Esophagus muscularis mucosa (tissue), 4 donors: ENCODE results near the gene RHBDD2. TPM values are rescaled to one million over a fixed set of nuclear protein-coding genes. Genes with fewer than 3 reads are reported as not detected.
"Not testable (repeated sequence)": the region's sequence is repeated elsewhere in the genome, so short reads cannot be mapped to it uniquely, and the experiment has no call there.

Experiments used
- DNase-seq: peaks from one replicate; pipeline ENCODE4 v3.0.0-alpha.2; 2017; ENCODE audit errors: extremely low spot score
- H3K27ac ChIP-seq, 4 donors: fragments of 200-600 bp; sonication (generic); replicated peaks in 1 of 4; 1 replicate in 3 of 4; 2 replicates in 1 of 4; pipeline ENCODE4 v1.5.1; 2016 to 2019; ENCODE audit warnings: mild to moderate bottlenecking in 1 of 4
- H3K27me3 ChIP-seq, 4 donors: fragments of 200-600 bp; sonication (generic); one replicate each; pipeline versions ENCODE4 v1.5.1 to v1.6.0; 2016 to 2019
- H3K36me3 ChIP-seq, 4 donors: fragments of 200-600 bp; sonication (generic); one replicate each; pipeline ENCODE4 v1.5.1; 2016 to 2019
- H3K4me1 ChIP-seq, 4 donors: fragments of 200-600 bp; sonication (generic); one replicate each; pipeline ENCODE4 v1.5.1; 2016 to 2019
- H3K4me3 ChIP-seq, 4 donors: fragments of 200-600 bp; sonication (generic); 1 replicate in 2 of 4; 2 replicates in 2 of 4; pipeline ENCODE4 v1.5.1; 2016 to 2019; ENCODE audit warnings: mild to moderate bottlenecking in 4 of 4, moderate library complexity in 1 of 4
- H3K9me3 ChIP-seq, 4 donors: fragments of 200-600 bp; sonication (generic); 1 replicate in 3 of 4; 2 replicates in 1 of 4; pipeline ENCODE4 v1.5.1; 2016 to 2019
- CTCF ChIP-seq, 3 experiments: fragments of 200-600 bp in 2 of 3; fragments of 450-650 bp in 1 of 3; sonication (generic) in 2 of 3; IDR thresholded peaks; one replicate each; pipeline ENCODE4 v1.5.1; 2017 to 2019; ENCODE audit warnings: antibody characterized with exemption in 3 of 3, mild to moderate bottlenecking in 2 of 3, moderate library complexity in 1 of 3
- EP300 ChIP-seq: sonication (generic); formaldehyde crosslinking; IDR thresholded peaks from one replicate; pipeline ENCODE4 v1.6.1; 2017; ENCODE audit warnings: antibody characterized with exemption
- POLR2A ChIP-seq: fragments of 450-650 bp; IDR thresholded peaks from one replicate; pipeline ENCODE4 v1.6.1; 2017; ENCODE audit warnings: antibody characterized with exemption, moderate library complexity, mild to moderate bottlenecking, low read depth
- POLR2AphosphoS5 ChIP-seq, 2 donors: sonication (generic); formaldehyde crosslinking; IDR thresholded peaks; one replicate each; pipeline ENCODE4 v1.6.1; 2017; ENCODE audit warnings: antibody characterized with exemption in 2 of 2
- WGBS: methylation state at CpG from one replicate; pipeline ENCODE4 v1.1.5; 2018; 5-methylcytosine and 5-hydroxymethylcytosine counted together
- intact Hi-C: fragments of 100-400 bp; cut with DNase I; formaldehyde crosslinking; loops from one replicate; pipeline ENCODE4 v1.15.1; 2023
- total RNA-seq, 4 donors: library from RNA; depleted of rRNA; stranded (reverse); fragments of >200 nt; gene quantifications; one replicate each; pipeline versions ENCODE4 v1.1.0 to v1.2.1, GENCODE V29; 2016

The RHBDD2 gene
- total RNA-seq, 4 donors from 2014 or later, result 19.1 to 40.2 (median 32.6) TPM

- no peaks in the 10 kb centered on the region for H3K9me3 ChIP-seq
- TF ChIP-seq POLR2AphosphoS5 (IDR thresholded peaks at IDR 0.05), result no peak
- TF ChIP-seq EP300, result no peak
- no peak for TF ChIP-seq POLR2A
- no peak for TF ChIP-seq CTCF (IDR thresholded peaks at IDR 0.05)
- H3K27me3 ChIP-seq, result no peaks in the 10 kb centered on the region
- H3K27ac ChIP-seq, result no peak overlapping the region
- intact Hi-C loops, result no loop called here
- DNase-seq, result no peak
- H3K36me3 ChIP-seq, result no peaks in the 10 kb centered on the region
- WGBS, result 94% methylated on average over 5 of the region's 5 CpGs
- H3K4me1 ChIP-seq, result peaks cover 0 to 14% (median 10%) of the 10 kb centered on the region in 4 donors
- no peak overlapping the region for H3K4me3 ChIP-seq
Measured at GRCh38 chr7:75844158-75844557, 34.7 kb upstream of the RHBDD2 start.

GRCh38 chr7:75845132-75845531 lies 33.7 kb upstream of the RHBDD2 start:
- H3K4me3 ChIP-seq, H3K27ac ChIP-seq, H3K9me3 ChIP-seq, H3K27me3 ChIP-seq, H3K36me3 ChIP-seq, DNase-seq, intact Hi-C loops: not testable (repeated sequence)
- H3K4me1 ChIP-seq, result peaks cover 0 to 14% (median 10%) of the 10 kb centered on the region in 4 donors
- 87% methylated on average over 6 of the region's 6 CpGs for WGBS

DNA sequence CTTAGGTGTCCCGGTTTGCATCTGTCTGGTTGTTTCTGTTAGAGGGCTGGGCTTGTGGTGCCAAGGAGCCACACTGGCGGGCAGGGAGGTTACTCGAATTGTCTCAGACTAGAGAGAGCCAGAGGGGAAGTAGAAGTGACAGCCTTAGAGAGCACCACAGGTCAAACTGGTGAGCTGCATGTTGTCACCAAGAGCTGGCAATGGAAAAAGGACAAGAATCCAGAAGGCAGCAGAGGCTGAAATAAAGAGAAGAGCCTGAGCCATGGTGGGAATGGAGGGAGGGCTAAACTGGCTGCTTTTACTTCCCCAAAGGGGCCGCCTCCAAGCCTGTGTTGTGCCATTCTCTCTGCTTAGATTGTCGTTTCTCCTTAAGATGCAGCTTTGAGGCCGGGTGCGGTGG lies 31.1 kb upstream of the RHBDD2 start:
- intact Hi-C loops, result no loop called here
- TF ChIP-seq POLR2A (no peak), POLR2AphosphoS5 (IDR thresholded peaks at IDR 0.05) (no peak), EP300 (no peak)
- Histone ChIP-seq H3K27ac (no peak overlapping the region), H3K9me3 (no peaks in the 10 kb centered on the region), H3K36me3 (no peaks in the 10 kb centered on the region), H3K27me3 (no peaks in the 10 kb centered on the region), H3K4me3 (no peak overlapping the region), H3K4me1 (peaks cover 0 to 7% (median 6%) of the 10 kb centered on the region in 4 donors)
- 75% methylated on average over 7 of the region's 7 CpGs for WGBS
- no peak for DNase-seq

DNA sequence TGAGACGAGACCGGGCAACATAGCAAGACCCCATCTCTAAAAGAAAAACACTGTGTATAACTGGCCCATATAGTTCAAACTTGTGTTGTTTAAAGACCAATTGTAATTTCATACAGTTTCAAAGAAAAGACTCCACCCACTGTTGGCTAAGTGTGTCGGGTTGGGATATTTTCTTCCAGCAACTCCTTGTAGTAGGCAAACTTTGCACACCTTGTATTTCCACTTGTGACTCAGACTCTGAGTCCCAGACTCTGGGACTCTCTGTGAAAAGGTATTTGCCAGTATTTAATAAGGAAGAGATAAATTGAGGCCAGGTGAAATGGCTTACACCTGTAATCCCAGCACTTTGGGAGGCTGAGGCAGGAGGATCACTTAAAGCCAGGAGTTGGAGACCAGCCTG lies 29.3 kb upstream of the RHBDD2 start:
- intact Hi-C loops, result no loop called here
- Histone ChIP-seq H3K27ac (no peak overlapping the region), H3K36me3 (no peaks in the 10 kb centered on the region), H3K4me1 (no peaks in the 10 kb centered on the region), H3K9me3 (no peaks in the 10 kb centered on the region), H3K4me3 (no peak overlapping the region), H3K27me3 (no peaks in the 10 kb centered on the region)
- DNase-seq, result no peak
- 71% methylated on average over 3 of the region's 3 CpGs for WGBS
- TF ChIP-seq POLR2A (no peak), EP300 (no peak), POLR2AphosphoS5 (IDR thresholded peaks at IDR 0.05) (no peak), CTCF (IDR thresholded peaks at IDR 0.05) (no peak)

DNA sequence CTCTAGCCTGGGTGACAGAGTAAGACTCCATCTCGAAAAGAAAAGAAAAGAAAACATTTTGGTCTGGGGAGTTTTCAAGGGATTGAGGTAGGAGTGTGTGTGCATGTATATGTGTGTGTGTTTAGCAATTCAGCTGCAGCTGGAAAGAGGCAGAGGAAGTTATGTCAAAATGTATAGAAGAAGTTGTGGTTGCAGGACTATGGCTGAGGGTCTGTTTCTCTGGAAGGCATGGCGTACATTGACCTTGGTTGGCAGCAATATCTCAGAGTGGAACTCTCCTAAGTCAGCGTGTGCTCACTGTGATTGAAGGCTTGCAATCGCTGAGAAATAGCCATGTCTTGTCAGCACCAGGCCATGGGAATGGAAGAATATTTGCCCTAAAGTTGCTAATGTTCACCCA lies 28.6 kb upstream of the RHBDD2 start:
- H3K9me3 ChIP-seq, result no peaks in the 10 kb centered on the region
- H3K27ac ChIP-seq, result no peak overlapping the region
- intact Hi-C loops, result no loop called here
- no peaks in the 10 kb centered on the region for H3K27me3 ChIP-seq
- no peak for DNase-seq
- no peak overlapping the region for H3K4me3 ChIP-seq
- 69% methylated on average over 4 of the region's 4 CpGs for whole genome bisulfite sequencing
- no peaks in the 10 kb centered on the region for H3K36me3 ChIP-seq
- TF ChIP-seq EP300, result no peak
- no peak for TF ChIP-seq CTCF (IDR thresholded peaks at IDR 0.05)
- TF ChIP-seq POLR2AphosphoS5 (IDR thresholded peaks at IDR 0.05), result no peak
- no peaks in the 10 kb centered on the region for H3K4me1 ChIP-seq

- no peak overlapping the region for H3K27ac ChIP-seq
- 67% methylated on average over 5 of the region's 5 CpGs for WGBS
- no peaks in the 10 kb centered on the region for H3K4me1 ChIP-seq
- no peak for TF ChIP-seq EP300
- no peak for TF ChIP-seq CTCF (IDR thresholded peaks at IDR 0.05)
- H3K4me3 ChIP-seq, result no peak overlapping the region
- no peaks in the 10 kb centered on the region for H3K27me3 ChIP-seq
- intact Hi-C loops, result no loop called here
- DNase-seq, result no peak
- H3K36me3 ChIP-seq, result no peaks in the 10 kb centered on the region
- no peaks in the 10 kb centered on the region for H3K9me3 ChIP-seq
Measured at GRCh38 chr7:75854233-75854632, 24.6 kb upstream of the RHBDD2 start.

DNA sequence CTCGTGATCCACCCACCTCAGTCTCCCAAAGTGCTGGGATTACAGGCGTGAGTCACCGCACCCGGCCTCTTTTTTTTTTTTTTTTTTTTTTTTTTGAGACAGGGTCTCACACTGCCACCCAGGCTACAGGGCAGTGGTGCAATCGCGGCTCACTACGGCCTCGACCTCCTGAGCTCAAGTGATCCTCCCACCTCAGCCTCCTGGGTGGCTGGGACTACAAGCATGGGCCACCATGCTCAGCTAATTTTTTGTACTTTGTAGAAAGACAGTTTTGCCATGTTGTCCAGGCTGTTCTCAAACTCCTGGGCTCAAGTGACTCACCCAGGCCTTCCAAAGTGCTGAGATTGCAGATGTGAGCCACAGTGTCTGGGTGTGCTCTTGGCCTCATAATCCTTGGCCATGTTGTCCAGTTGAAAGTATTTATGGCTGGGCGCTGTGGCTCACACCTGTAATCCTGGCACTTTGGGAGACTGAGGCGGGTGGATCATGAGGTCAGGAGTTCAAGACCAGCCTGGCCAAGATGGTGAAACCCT lies 24.0 kb upstream of the RHBDD2 start:
- H3K4me1 ChIP-seq, H3K4me3 ChIP-seq, intact Hi-C loops, H3K9me3 ChIP-seq, H3K27ac ChIP-seq, H3K36me3 ChIP-seq, H3K27me3 ChIP-seq, DNase-seq: not testable (repeated sequence)
- 81% methylated on average over 8 of the region's 10 CpGs for WGBS
